Measurements from ENCODE around the gene ADCK1.

ADCK1 gene

DNA sequence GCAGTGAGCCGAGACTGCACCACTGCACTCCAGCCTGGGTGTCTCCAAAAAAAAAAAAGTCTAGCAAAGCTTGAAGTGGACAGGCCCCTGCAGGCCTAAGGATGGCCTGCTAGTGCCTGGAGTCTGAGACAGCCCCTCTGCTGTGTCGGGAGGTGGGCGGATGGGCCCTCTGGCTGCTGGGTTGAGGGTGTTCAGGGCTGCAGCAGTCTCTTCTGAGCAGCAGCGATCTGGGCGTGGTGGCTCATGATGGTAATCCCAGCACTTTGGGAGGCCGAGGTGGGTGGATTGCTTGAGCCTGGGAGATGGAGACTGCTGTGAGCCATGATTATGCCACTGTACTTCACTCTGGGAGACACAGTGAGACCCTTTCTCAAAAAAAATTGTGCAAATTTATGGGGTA is 57.0 kb downstream of the ADCK1 start:
- ChIA-PET CTCF (interaction anchor here (1.3 kb wide), 1 partner anchor 12 kb away, joined by 3 read pairs; no protein-coding TSS in a partner anchor), POLR2A (no interaction called here)
- no peak for DNase-seq (ENCODE audit: low read depth, low spot score)
- H3K4me3 ChIP-seq (ENCODE audit: low read depth, low read length), result no peak overlapping the region
- TF ChIP-seq, protein P1, sequence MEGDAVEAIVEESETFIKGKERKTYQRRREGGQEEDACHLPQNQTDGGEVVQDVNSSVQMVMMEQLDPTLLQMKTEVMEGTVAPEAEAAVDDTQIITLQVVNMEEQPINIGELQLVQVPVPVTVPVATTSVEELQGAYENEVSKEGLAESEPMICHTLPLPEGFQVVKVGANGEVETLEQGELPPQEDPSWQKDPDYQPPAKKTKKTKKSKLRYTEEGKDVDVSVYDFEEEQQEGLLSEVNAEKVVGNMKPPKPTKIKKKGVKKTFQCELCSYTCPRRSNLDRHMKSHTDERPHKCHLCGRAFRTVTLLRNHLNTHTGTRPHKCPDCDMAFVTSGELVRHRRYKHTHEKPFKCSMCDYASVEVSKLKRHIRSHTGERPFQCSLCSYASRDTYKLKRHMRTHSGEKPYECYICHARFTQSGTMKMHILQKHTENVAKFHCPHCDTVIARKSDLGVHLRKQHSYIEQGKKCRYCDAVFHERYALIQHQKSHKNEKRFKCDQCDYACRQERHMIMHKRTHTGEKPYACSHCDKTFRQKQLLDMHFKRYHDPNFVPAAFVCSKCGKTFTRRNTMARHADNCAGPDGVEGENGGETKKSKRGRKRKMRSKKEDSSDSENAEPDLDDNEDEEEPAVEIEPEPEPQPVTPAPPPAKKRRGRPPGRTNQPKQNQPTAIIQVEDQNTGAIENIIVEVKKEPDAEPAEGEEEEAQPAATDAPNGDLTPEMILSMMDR (IDR thresholded peaks at IDR 0.05; ENCODE audit: insufficient read depth, low read length, missing control alignments), result no peak

DNA sequence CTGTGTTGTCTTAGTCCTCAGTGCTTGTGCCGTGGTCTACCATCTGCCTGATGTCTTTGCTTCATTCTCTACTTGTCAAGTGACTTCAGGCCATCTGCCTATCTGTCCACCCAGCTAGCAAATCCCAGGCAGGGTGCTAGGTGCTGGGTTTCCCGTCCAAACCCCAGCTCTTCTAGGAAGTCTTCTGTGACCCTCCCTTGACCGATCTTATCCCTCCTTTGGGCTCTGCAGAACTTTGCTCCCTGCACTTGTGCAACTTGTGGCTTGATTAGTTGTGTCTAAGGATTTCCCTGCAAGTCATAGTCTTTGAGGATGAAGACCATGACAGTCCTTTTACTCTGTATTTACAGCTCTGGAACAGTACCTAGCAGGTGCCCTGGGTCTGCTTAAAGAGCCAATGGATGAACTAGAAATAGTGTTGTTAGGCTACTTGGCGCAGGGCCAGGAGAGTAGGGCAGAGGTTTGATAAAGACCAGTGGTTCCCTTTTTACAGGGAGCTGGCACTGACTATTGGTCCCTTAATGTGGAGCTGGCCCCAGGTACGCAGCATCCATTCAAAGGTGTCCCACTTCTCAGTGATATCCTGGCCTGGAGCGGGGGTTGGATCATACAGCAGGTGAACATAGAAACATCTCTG is 60.1 kb downstream of the ADCK1 start:
- ChIA-PET CTCF (interaction anchor here (0.7 to 6.2 kb wide), 8 partner anchors 10 to 738 kb away, joined by 3 to 63 read pairs (median 12); no protein-coding TSS in a partner anchor), POLR2A (no interaction called here)
- no peak overlapping the region for H3K4me3 ChIP-seq (ENCODE audit: low read depth, low read length)
- TF ChIP-seq, protein P1 (IDR thresholded peaks at IDR 0.05; ENCODE audit: insufficient read depth, low read length, missing control alignments), result no peak
- no peak for DNase-seq (ENCODE audit: low read depth, low spot score)

DNA sequence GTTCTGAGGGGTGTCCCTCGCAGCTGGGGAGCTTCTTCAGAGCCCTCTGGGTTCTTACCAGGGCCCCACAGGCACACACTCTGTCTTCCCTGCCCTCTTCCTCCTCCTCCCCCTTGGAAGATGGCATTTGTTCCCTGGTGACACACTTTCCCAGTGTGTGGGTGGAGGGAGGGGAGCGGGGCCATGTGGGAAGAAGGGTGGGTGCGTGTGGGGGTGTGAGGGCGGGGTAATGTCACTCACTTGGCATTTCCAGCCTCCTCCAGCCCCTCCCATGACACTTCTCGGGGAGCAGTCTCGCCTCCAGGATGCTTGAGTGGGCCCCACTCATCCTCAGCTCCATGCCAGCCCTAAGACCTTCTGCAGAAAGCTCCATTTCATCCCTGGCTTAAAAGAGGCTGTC is 61.3 kb downstream of the ADCK1 start:
- no peak overlapping the region for H3K4me3 ChIP-seq (ENCODE audit: low read depth, low read length)
- POLR2A ChIA-PET, result no interaction called here
- TF ChIP-seq, protein P1 (IDR thresholded peaks at IDR 0.05; ENCODE audit: insufficient read depth, low read length, missing control alignments), result no peak
- CTCF ChIA-PET, result interaction anchor here (0.9 to 6.2 kb wide), 20 partner anchors 8 to 836 kb away, joined by 3 to 63 read pairs (median 6); no protein-coding TSS in a partner anchor
- no peak for DNase-seq (ENCODE audit: low read depth, low spot score)

DNA sequence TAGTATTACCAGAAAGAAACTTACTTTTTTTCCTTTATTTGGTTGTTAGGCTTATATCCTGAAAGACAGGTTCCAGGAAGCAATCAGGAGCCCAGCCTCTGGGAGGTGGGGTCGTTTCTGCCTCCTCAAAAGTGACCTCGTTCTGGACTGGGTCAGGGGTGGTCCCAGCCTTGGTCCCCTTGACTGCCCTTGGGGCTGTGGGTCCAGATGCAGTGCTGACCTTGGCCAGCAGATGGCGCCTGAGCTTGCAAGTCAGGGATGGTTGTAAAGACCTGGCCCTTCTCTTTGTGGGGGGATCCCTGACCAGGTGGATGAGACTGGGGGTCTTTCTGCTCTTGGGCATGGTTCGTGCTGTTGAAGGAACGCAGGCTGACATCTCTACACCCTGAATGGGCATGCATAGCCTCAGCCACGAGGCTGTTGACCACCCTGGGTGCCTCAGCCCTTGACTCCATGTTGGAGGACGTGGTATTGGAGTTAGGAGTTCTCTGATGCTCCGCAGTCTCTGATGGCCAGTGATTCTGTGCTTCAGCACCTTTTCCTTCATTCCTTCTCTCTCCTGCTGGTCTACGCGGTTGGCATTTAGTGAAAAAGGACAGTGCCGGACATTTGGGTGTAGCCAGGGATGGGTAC is 62.4 kb downstream of the ADCK1 start:
- ChIA-PET CTCF (interaction anchor here (1.0 to 6.2 kb wide), 27 partner anchors 8 to 835 kb away, joined by 3 to 63 read pairs (median 5); no protein-coding TSS in a partner anchor), POLR2A (no interaction called here)
- TF ChIP-seq, protein P1 (IDR thresholded peaks at IDR 0.05; ENCODE audit: insufficient read depth, low read length, missing control alignments), result peak; percentile 98
- no peak for DNase-seq (ENCODE audit: low read depth, low spot score)
- H3K4me3 ChIP-seq (ENCODE audit: low read depth, low read length), result no peak overlapping the region

DNA sequence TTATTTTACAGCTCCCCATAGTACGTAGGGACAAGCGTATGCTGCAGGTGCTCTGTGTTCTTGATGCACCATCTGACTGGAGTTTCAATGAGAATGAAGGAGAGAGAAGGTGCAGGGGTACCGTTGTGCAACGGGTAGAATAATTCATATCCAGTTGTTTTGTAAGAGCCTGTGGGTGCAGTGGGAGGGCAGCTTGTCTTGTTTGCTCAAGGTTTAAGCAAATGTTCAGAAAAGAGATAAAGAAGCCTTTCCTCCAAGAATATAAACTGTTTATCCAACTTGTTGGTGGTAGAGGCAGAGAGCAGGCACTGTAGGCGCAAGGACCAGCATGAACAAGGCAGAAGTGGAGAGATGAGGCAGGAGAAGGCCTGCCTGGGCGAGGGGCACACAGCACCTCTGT is 64.2 kb downstream of the ADCK1 start:
- no peak overlapping the region for H3K4me3 ChIP-seq (ENCODE audit: low read depth, low read length)
- POLR2A ChIA-PET, result no interaction called here
- CTCF ChIA-PET, result interaction anchor here (0.6 to 6.2 kb wide), 9 partner anchors 13 to 832 kb away, joined by 3 to 63 read pairs (median 5); no protein-coding TSS in a partner anchor
- DNase-seq (ENCODE audit: low read depth, low spot score), result no peak
- TF ChIP-seq, protein P1 (IDR thresholded peaks at IDR 0.05; ENCODE audit: insufficient read depth, low read length, missing control alignments), result no peak

- DNase-seq (ENCODE audit: low read depth, low spot score), result no peak
- ChIA-PET CTCF (interaction anchor here (1.5 to 6.2 kb wide), 3 partner anchors 26 to 733 kb away, joined by 4 to 63 read pairs (median 25); no protein-coding TSS in a partner anchor), POLR2A (no interaction called here)
- no peak overlapping the region for H3K4me3 ChIP-seq (ENCODE audit: low read depth, low read length)
- TF ChIP-seq, protein P1 (IDR thresholded peaks at IDR 0.05; ENCODE audit: insufficient read depth, low read length, missing control alignments), result no peak
These were observed 64.7 kb downstream of the ADCK1 start for GRCh38 chr14:77864580-77864979.

Data from AG04449 (cell line).